IPS-18c (cell line): ENCODE results near the gene NPM1.

Experiments used
- H3K4me3 ChIP-seq: 2 replicates; pipeline ENCODE4 v1.7.0; 2013; ENCODE audit warnings: low read depth, mild to moderate bottlenecking, low read length, moderate library complexity; ENCODE audit not compliant: insufficient read depth
- H3K9me3 ChIP-seq: one replicate; pipeline ENCODE4 v1.6.1; 2013; ENCODE audit warnings: mild to moderate bottlenecking, low read length, moderate library complexity; ENCODE audit not compliant: control insufficient read depth, insufficient read depth

The NPM1 gene

DNA sequence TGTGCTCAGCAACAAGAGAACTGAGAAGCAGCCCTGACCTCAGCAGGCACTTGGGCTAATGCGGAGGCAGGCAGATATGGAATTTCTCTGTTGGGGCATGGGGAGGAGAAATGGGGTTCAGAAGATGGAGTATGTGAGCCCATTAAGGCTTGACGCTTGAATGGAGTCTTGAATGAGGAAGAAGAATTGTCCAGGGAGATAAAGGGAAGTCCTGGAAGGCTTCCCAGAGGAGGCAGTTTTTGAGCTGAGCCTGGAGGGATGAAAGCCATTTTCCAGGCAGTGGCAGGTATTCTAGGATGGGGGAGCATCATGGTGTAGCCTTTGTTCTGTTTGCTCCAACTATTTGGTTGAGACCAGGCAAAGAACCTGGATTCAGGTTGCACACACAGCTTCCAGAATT, 66.3 kb downstream of the NPM1 start:
- Histone ChIP-seq H3K9me3 (peaks cover 3% of the 10 kb centered on the region), H3K4me3 (no peak overlapping the region)

DNA sequence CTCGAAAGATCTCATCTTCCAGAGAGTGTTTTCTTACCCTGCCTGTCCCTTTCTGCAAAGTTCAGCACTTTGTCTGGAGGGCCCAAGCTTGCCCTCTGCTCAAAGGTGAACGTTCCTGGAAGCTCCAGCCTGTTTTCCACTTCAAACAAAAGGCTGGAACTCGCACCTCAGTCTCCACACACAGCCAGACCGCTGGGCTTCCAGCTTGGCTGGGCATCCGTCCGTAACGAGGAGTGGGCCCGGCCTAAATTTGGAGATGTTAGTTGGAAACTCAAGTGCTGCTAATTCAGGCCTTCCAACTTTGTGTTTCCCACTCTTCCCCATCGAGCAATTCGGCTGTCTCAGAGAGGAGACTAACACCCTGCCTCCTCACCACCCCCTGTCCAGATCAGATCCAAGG, 66.9 kb downstream of the NPM1 start:
- Histone ChIP-seq H3K4me3 (no peak overlapping the region), H3K9me3 (peaks cover 3% of the 10 kb centered on the region)

DNA sequence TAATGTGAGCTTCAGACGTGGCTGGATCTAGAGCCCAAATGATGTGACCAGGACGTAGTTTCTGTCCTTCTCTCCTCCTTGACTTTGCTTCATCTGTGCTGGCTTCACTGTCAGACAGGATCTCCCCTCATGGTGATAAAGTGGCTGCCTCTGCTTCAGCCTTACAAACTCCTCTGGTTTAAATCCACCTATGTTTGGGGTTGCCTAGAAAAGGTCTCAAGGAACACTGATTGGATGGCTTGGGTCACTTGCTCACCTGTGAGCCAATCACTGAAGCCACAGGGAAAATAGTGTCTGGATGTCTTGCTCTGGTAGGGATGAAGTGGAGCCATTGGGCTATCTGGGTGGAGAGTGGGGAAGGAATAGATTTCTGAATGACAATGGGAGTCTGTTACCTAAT, 67.9 kb downstream of the NPM1 start:
- Histone ChIP-seq H3K9me3 (peaks cover 3% of the 10 kb centered on the region), H3K4me3 (no peak overlapping the region)

DNA sequence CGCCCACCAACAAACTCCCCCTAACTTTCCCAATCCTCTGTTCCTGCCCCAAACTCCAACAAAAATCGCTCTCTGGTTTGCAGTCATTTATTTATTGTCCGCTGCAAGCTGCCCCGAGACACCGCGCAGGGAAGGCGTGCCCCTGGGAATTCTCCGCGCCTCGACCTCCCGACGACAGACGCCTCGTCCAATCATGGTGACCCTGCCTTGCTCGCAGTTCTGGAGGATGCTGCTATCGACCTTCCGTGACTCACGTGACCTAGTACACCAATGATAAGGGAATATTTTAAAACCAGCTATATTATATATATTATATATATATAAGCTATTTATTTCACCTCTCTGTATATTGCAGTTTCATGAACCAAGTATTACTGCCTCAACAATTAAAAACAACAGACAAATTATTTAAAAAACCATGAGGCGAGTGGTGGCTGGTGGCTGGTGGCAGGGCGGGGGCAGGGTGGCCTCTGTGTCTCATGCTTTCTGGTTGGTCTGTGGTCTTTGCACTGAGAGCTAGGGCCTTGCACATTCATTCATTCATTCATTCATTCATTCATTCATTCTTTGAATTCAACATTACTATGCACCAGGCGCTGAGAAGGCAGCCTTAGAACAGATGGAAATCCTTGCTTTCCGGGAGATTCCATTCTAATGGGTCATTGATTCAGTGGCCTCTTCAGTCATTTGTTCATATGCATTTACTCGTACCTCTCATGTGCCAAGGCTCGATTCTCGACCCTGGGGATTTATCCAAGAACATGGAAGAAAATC, 69.7 kb downstream of the NPM1 start:
- Histone ChIP-seq H3K4me3 (no peak overlapping the region), H3K9me3 (peaks cover 3% of the 10 kb centered on the region)

DNA sequence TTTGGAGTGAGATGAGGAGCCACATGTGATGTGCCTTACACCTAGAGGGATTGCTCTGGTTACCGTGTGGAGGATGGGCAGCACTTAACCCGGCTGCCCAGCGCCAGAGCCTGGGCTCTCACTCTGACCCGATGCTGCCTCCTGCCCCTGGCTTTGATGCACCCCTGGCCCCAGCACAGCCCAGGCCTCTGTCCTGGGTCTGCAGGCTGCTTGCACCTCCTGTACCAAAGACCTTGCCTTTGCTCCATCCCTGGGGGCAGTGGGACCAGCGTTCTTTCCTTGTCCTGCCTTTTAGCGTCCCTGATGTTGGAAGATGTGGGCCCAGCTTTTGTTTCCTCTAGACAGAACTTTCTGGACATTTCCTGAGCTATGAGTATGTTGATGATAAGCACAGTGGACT, 72.2 kb downstream of the NPM1 start:
- Histone ChIP-seq H3K9me3 (peaks cover 3% of the 10 kb centered on the region), H3K4me3 (no peak overlapping the region)
